Measurements from ENCODE around the gene GRAP. TPM values are rescaled to one million over a fixed set of nuclear protein-coding genes. Genes with fewer than 3 reads are reported as not detected.
A peak's percentile ranks its signal among the peaks of the same experiment; 100 is the strongest.

GRAP gene
- total RNA-seq, 1 experiment from 2014 or later = 1.1 TPM

- Histone ChIP-seq H3K4me3 (no peak overlapping the region), H3K9me3 (replicated peaks) (no peaks in the 10 kb centered on the region), H3K4me1 (replicated peaks) (peaks cover 17% of the 10 kb centered on the region), H3K27me3 (replicated peaks) (no peaks in the 10 kb centered on the region), H3K27ac (peak overlapping the region; percentile 24; the same call in 1 of the 2 replicates), H3K36me3 (peaks cover 19% of the 10 kb centered on the region)
- peak; percentile 30 to 67 for DNase-seq (ENCODE audit: low read depth in 1 of 2, low spot score in 2 of 2)
Measured at GRCh38 chr17:18981642-18982424, 64.9 kb downstream of the GRAP start.

- Histone ChIP-seq H3K27me3 (replicated peaks) (no peaks in the 10 kb centered on the region), H3K4me1 (replicated peaks) (peaks cover 17% of the 10 kb centered on the region), H3K27ac (no peak overlapping the region), H3K36me3 (peaks cover 19% of the 10 kb centered on the region), H3K4me3 (no peak overlapping the region), H3K9me3 (replicated peaks) (no peaks in the 10 kb centered on the region)
- DNase-seq (ENCODE audit: low read depth in 1 of 2, low spot score in 2 of 2) = no peak
Measured at GRCh38 chr17:18981335-18981641, 65.5 kb downstream of the GRAP start.

- Histone ChIP-seq H3K9me3 (replicated peaks) (no peaks in the 10 kb centered on the region), H3K27ac (no peak overlapping the region), H3K4me3 (no peak overlapping the region), H3K27me3 (replicated peaks) (no peaks in the 10 kb centered on the region), H3K36me3 (peaks cover 19% of the 10 kb centered on the region), H3K4me1 (replicated peaks) (peaks cover 17% of the 10 kb centered on the region)
- no peak for DNase-seq (ENCODE audit: low read depth in 1 of 2, low spot score in 2 of 2)
Measured at GRCh38 chr17:18980682-18981334, 65.9 kb downstream of the GRAP start.

- DNase-seq (ENCODE audit: low read depth in 1 of 2, low spot score in 2 of 2) = no peak
- H3K36me3 ChIP-seq = peaks cover 16% of the 10 kb centered on the region
- H3K27me3 ChIP-seq (replicated peaks) = no peaks in the 10 kb centered on the region
- H3K27ac ChIP-seq = no peak overlapping the region
- H3K4me1 ChIP-seq (replicated peaks) = peaks cover 17% of the 10 kb centered on the region
- no peak overlapping the region for H3K4me3 ChIP-seq
- no peaks in the 10 kb centered on the region for H3K9me3 ChIP-seq (replicated peaks)
Measured at GRCh38 chr17:18978655-18979054, 68.1 kb downstream of the GRAP start.

GRCh38 chr17:18978050-18978449 lies 68.7 kb downstream of the GRAP start:
- no peak for DNase-seq (ENCODE audit: low read depth in 1 of 2, low spot score in 2 of 2)
- Histone ChIP-seq H3K4me3 (no peak overlapping the region), H3K9me3 (replicated peaks) (no peaks in the 10 kb centered on the region), H3K27me3 (replicated peaks) (no peaks in the 10 kb centered on the region), H3K36me3 (peaks cover 16% of the 10 kb centered on the region), H3K27ac (no peak overlapping the region), H3K4me1 (replicated peaks) (peaks cover 17% of the 10 kb centered on the region)

- Histone ChIP-seq H3K4me1 (replicated peaks) (peaks cover 17% of the 10 kb centered on the region), H3K9me3 (replicated peaks) (no peaks in the 10 kb centered on the region), H3K4me3 (no peak overlapping the region), H3K27me3 (replicated peaks) (no peaks in the 10 kb centered on the region), H3K27ac (no peak overlapping the region), H3K36me3 (peaks cover 16% of the 10 kb centered on the region)
- no peak for DNase-seq (ENCODE audit: low read depth in 1 of 2, low spot score in 2 of 2)
Measured at GRCh38 chr17:18977646-18978045, 69.1 kb downstream of the GRAP start.

- Histone ChIP-seq H3K9me3 (replicated peaks) (no peaks in the 10 kb centered on the region), H3K36me3 (peaks cover 11% of the 10 kb centered on the region), H3K27me3 (replicated peaks) (no peaks in the 10 kb centered on the region), H3K4me1 (replicated peaks) (peaks cover 12% of the 10 kb centered on the region), H3K27ac (no peak overlapping the region), H3K4me3 (no peak overlapping the region)
- DNase-seq (ENCODE audit: low read depth in 1 of 2, low spot score in 2 of 2) = no peak
Measured at GRCh38 chr17:18977021-18977420, 69.7 kb downstream of the GRAP start.

- Histone ChIP-seq H3K4me3 (no peak overlapping the region), H3K27ac (no peak overlapping the region), H3K36me3 (peaks cover 11% of the 10 kb centered on the region), H3K4me1 (replicated peaks) (peaks cover 4% of the 10 kb centered on the region), H3K27me3 (replicated peaks) (no peaks in the 10 kb centered on the region), H3K9me3 (replicated peaks) (no peaks in the 10 kb centered on the region)
- DNase-seq (ENCODE audit: low read depth in 1 of 2, low spot score in 2 of 2) = no peak
Measured at GRCh38 chr17:18976201-18976600, 70.6 kb downstream of the GRAP start.

GRCh38 chr17:18975597-18975996 lies 71.2 kb downstream of the GRAP start:
- no peaks in the 10 kb centered on the region for H3K9me3 ChIP-seq (replicated peaks)
- H3K4me3 ChIP-seq = no peak overlapping the region
- H3K27ac ChIP-seq = no peak overlapping the region
- no peaks in the 10 kb centered on the region for H3K27me3 ChIP-seq (replicated peaks)
- no peaks in the 10 kb centered on the region for H3K4me1 ChIP-seq (replicated peaks)
- peaks cover 16% of the 10 kb centered on the region for H3K36me3 ChIP-seq
- DNase-seq (ENCODE audit: low read depth in 1 of 2, low spot score in 2 of 2) = no peak

- Histone ChIP-seq H3K36me3 (peaks cover 18% of the 10 kb centered on the region), H3K27me3 (replicated peaks) (no peaks in the 10 kb centered on the region), H3K4me3 (no peak overlapping the region), H3K27ac (no peak overlapping the region), H3K4me1 (replicated peaks) (peaks cover 2% of the 10 kb centered on the region; the same call in 1 of the 2 replicates), H3K9me3 (replicated peaks) (no peaks in the 10 kb centered on the region)
- no peak for DNase-seq (ENCODE audit: low read depth in 1 of 2, low spot score in 2 of 2)
Measured at GRCh38 chr17:18974407-18975149, 72.2 kb downstream of the GRAP start.

GRCh38 chr17:18971801-18972200 lies 75.0 kb downstream of the GRAP start:
- Histone ChIP-seq H3K27ac (no peak overlapping the region), H3K9me3 (replicated peaks) (no peaks in the 10 kb centered on the region), H3K4me1 (replicated peaks) (peaks cover 9% of the 10 kb centered on the region), H3K4me3 (no peak overlapping the region), H3K36me3 (peaks cover 9% of the 10 kb centered on the region), H3K27me3 (replicated peaks) (no peaks in the 10 kb centered on the region)
- DNase-seq (ENCODE audit: low read depth in 1 of 2, low spot score in 2 of 2) = no peak
